ENCODE results near the gene HORMAD2.

Gene HORMAD2

GRCh38 chr22:30105483-30105882, 25.2 kb downstream of the HORMAD2 start:
- DNase-seq (ENCODE audit: low read depth in 2 of 2), result no peak

- DNase-seq (ENCODE audit: low read depth in 2 of 2), result no peak
Measured at GRCh38 chr22:30113494-30113893, 33.2 kb downstream of the HORMAD2 start.

DNA sequence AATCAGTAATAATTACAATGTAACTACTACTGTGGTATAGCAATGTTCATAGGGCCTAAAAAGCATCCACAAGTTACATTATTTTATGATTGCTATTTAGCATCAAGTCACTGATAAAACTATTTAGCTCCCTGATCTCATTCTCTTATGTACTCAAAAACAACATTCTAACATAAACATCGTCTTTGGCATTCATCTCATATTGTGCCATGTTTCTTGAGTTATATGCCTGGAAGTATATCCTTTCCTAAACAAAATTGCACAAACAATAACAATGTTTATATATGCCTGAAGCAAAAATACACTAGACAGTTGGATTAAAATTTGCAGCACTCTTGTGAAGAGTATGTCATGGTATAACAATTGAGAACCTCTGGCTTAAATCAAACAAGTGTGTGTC, 34.1 kb downstream of the HORMAD2 start:
- DNase-seq (ENCODE audit: low read depth in 2 of 2), result no peak

DNA sequence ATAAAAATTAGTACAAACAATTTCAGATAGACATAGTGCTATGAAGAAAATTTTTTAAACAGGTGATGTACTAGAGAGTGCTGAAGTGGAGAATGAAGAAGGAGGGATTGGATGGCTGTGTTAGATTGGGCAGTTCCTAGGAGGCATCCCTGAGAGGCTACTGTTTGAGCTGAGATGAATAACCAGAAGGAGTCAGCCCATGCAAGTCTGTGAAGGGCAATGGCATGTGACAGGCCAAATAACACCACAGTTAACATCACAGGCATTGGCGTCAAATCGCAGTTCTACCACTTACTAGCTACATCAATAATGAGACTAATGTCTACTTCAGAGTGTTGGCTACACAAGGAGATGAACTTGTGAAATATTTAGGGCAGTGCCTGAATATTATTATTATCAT, 35.4 kb downstream of the HORMAD2 start:
- DNase-seq (ENCODE audit: low read depth in 2 of 2), result no peak

GRCh38 chr22:30116362-30117117, 36.3 kb downstream of the HORMAD2 start:
- no peak for DNase-seq (ENCODE audit: low read depth in 2 of 2)

DNA sequence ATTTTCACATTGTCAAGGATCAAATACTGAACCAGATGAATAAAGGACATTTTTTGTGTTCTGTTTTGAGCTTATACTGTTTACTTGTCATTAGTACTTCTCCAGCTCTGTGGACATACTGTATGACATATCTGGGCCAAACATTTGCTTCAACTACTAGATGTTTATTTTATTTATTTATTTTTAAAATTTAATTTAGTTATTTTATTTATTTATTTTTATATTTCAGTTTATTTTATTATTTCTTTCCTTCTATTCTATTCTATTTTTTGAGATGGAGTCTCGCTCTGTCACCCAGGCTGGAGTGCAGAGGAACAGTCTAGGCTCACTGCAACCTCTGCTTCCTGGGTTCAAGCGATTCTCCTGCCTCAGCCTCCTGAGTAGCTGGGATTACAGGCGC, 37.0 kb downstream of the HORMAD2 start:
- DNase-seq (ENCODE audit: low read depth in 2 of 2), result no peak

GRCh38 chr22:30118291-30118690, 38.0 kb downstream of the HORMAD2 start:
- DNase-seq (ENCODE audit: low read depth in 2 of 2), result no peak

DNA sequence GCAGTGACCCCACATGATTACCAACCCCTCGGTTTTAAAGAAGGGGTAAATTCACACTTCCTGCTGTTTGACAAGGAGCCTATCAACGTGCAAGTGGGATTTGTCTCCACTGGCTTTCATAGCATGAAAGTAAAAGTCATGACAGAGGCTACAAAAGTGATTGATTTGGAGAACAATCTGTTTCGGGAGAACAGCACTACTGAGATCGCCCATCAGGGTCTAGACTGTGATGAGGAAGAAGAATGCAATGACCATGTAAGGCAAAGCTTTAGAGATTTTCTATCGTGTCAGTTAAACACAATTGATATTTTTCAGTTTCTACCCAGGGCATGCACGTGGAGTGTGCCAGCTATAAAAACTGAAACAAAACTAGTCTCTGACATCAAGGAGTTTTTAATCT, 41.7 kb downstream of the HORMAD2 start:
- DNase-seq (ENCODE audit: low read depth in 2 of 2), result no peak

GRCh38 chr22:30123463-30123862, 43.2 kb downstream of the HORMAD2 start:
- DNase-seq (ENCODE audit: low read depth in 2 of 2), result no peak

GRCh38 chr22:30127749-30128166, 47.5 kb downstream of the HORMAD2 start:
- no peak for DNase-seq (ENCODE audit: low read depth in 2 of 2)

DNA sequence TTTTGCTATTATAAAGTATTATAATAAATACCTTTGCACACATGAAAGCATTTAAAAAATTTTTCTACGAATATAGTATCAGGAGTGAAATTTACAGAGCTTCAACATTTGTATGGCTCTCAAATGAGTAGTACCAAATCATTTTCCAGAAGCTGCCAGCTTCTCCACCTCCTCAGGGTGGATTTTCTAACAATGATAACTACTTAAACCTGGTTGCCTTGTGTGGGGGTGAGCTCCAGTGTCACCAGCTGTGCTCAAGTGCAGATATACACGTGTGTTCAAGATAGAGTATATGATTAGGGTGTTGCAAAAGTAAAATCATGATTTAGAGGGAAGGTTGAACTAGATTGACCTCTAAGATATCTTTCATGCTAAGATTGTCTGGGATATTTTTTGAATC, 48.2 kb downstream of the HORMAD2 start:
- no peak for DNase-seq (ENCODE audit: low read depth in 2 of 2)

DNA sequence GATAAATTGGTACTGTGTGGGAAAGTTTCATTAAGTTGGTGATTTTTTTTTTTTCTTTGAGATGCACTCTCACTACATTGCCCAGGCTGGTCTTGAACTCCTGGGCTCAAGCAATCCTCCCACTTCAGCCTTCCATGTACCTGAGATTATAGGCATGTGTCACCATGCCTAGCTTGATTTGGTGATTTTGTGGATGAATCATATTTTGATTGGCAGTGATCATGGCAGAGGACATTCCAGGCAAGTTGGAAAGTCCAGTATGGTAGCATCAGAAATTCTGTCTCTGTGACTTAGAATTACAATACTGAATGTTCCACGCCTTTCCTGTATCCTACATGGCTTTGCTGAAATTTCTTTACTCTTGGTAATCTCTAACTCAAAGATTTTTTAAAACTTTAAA, 49.4 kb downstream of the HORMAD2 start:
- DNase-seq (ENCODE audit: low read depth in 2 of 2), result no peak

DNA sequence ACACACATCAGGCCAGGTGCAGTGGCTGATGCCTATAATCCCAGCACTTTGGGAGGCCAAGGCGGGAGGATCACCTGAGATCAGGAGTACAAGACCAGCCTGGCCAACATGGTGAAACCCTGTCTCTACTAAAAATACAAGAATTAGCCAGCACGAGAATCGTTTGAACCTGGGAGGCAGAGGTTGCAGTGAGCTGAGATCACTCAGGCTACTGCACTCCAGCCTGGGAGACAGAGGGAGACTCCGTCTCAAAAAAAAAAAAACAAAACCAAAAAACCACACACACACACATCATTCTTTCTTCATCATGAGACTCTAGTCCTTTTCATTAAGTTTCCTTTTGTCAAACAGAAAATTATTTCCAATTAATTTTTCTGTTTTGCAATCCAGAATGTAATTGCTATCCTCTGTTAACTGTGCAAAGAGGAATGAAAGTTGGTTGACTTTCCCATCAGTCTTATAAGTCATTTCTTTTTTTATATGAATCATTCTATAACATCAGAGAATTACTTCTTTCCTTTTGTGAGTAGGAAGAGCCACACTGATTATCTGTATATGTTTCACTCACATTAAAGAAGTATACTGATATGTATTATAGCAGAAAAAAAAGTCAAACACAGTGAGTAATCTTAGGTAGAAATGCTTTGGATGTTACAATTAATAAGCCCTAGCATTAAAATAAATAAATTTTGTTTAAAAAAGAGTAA, 52.2 kb downstream of the HORMAD2 start:
- no peak for DNase-seq (ENCODE audit: low read depth in 2 of 2)

- DNase-seq (ENCODE audit: low read depth in 2 of 2), result no peak
Measured at GRCh38 chr22:30140414-30140813, 60.1 kb downstream of the HORMAD2 start.

- no peak for DNase-seq (ENCODE audit: low read depth in 2 of 2)
Measured at GRCh38 chr22:30143265-30143664, 63.0 kb downstream of the HORMAD2 start.

GRCh38 chr22:30144391-30144790, 64.1 kb downstream of the HORMAD2 start:
- DNase-seq (ENCODE audit: low read depth in 2 of 2), result no peak

DNA sequence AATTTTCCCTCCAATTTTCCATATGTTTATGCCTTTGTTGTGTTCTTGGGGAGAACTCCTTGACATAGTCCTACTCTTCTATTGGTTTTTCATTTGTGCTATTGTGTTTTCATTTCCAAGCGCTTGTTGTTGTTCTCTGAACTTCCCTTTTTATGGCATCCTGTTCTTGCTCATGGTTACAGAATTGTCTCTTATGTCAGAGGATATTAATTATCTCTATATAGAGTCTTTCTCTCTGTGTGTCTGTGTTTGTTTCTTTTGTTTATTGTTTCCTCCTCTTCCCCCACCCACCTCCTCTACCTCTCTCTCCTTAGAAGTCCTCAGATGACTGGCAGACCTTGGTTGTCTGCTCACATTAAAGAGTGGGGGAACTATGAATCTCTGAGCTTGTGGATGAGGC, 69.9 kb downstream of the HORMAD2 start:
- DNase-seq (ENCODE audit: low read depth in 2 of 2), result no peak

GRCh38 chr22:30158277-30158676, 78.0 kb downstream of the HORMAD2 start:
- DNase-seq (ENCODE audit: low read depth in 2 of 2), result no peak

- no peak for DNase-seq (ENCODE audit: low read depth in 2 of 2)
Measured at GRCh38 chr22:30158744-30159500, 78.7 kb downstream of the HORMAD2 start.

GRCh38 chr22:30159561-30160353, 79.5 kb downstream of the HORMAD2 start:
- no peak for DNase-seq (ENCODE audit: low read depth in 2 of 2)

DNA sequence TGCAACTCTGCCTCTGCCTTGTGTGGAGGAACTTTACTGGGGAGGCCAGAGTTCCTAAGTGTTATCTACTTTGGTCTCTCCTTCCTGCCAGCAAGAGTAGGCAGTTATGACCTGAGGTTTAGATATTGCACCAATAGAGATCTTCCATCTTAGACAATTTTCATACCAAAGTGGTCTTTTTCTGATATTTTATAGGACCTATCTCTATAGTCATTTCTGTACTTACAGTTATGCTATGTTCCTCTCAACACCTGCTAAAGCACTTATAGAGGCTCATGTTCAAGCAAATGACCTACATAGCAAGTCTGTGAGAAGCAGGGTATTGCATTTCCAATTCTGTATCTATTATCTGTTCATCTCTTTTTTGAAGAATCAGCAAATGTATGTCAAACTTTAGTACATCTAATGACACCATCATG, 80.8 kb downstream of the HORMAD2 start:
- no peak for DNase-seq (ENCODE audit: low read depth in 2 of 2)

DNA sequence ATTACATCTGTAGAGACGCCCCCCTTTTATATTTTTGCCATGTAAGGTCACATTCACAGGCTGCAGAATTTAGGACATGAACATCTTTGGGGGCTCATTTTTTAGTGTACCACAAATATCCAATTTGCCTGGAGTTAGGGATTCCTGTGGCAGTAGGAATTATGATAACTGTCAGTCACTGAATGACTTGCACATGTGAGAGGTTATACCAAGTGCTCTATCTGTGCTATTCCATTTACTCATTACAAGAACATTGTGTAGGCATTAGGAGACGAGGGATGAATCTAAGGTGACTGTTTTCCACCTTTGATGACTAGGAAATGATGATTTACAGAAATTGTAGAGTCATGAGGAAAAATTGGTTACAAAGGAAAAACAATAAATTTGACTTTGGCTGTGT, 87.0 kb downstream of the HORMAD2 start:
- no peak for DNase-seq (ENCODE audit: low read depth in 2 of 2)
